HG02970 (cell line): ENCODE data around the gene TMPRSS12.
"Not testable (repeated sequence)": the region's sequence is repeated elsewhere in the genome, so short reads cannot be mapped to it uniquely, and the experiment has no call there.

Experiments
- ATAC-seq: cut with Tn5 transposase; IDR thresholded peaks from one replicate; pipeline ENCODE4 v1.9.1; 2021; ENCODE audit warnings: mild to moderate bottlenecking, moderate library complexity, moderate number of reproducible peaks; ENCODE audit not compliant: unreplicated experiment, low FRiP score

TMPRSS12 gene, protein sequence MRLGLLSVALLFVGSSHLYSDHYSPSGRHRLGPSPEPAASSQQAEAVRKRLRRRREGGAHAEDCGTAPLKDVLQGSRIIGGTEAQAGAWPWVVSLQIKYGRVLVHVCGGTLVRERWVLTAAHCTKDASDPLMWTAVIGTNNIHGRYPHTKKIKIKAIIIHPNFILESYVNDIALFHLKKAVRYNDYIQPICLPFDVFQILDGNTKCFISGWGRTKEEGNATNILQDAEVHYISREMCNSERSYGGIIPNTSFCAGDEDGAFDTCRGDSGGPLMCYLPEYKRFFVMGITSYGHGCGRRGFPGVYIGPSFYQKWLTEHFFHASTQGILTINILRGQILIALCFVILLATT

DNA sequence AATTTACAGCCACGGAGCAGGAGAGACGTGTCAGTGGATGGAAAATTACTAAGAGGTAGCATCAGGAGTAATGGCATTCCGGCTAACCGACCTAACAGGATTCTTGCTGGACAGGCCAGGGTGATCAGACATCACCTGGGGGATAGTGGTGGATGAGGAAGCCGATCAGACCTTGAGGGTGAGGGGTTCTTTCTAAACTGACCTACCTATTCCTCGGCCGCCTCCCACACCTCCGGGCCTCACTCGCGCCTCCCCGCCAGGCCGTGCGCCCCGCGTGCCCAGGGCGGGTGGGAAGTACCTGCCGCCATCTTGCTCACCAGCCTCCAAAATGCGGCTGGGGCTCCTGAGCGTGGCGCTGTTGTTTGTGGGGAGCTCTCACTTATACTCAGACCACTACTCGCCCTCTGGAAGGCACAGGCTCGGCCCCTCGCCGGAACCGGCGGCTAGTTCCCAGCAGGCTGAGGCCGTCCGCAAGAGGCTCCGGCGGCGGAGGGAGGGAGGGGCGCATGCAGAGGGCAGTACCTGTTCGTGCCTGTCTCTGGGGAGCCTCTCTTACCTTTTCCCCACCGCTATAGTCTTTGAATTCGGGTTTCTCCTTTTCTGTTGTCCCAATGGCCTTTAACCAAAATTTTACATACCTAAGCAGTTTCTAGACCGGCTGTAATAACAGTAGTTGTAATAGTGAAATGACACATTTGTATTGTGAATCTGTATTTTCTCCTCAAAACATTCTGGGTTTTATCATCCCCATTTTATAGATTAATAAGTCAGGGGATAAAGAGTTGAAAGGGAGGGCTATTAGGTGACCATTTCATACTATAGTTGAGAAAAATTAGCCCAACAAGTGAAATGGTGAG is at the start of gene TMPRSS12:
Gene TMPRSS12, plus strand, starts transcription at position 290 of the 857 bp plus-strand sequence. Its CDS starts 39 bp downstream, at position 329.
- ATAC-seq: no peak

DNA sequence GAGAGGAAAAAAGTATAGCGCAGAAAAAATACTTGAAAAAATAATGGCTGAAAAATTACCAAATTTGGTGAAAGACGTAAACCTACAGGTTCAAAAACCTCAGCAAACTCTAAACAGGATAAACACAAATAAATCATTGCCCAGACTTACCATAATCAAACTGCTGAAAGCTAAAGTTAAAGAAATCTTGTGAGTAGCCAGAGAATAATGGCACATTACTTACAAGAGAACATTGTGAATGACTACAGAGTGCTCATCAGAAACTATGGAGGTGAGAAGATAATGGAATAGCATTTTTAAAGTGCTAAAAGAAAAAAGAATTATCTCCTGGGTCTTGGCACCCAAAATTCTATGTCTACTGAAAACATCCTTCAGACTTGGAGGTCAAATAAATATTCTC is 42.8 kb upstream of the TMPRSS12 start:
- no peak for ATAC-seq

DNA sequence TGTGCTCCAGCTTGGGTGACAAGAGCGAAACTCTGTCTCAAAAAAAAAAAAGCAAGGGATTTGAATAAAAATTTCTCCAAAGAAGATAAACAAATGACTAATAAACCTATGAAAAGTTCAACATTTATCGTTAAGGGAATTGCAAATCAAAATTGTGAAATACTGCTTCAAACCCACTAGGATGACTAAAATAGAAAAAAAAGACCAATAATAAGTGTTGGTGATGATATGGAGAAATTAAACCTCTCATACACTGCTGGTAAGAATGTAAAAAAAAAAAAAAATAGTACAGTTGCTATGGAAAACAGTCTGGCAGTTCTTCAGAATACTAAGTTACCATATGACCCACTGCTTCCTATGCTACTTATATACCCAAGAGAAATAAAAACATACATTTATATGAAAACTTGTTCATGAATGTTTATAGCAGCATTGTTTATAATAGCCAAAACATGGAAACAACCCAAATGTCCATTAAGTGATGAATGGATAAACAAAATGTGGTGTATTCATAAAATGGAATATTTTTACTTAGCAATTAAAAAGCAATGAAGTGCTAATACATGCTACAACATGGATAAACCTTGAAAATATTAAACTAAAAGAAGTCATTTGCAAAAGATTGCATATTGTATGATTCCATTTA is 39.4 kb upstream of the TMPRSS12 start:
- ATAC-seq: no peak

DNA sequence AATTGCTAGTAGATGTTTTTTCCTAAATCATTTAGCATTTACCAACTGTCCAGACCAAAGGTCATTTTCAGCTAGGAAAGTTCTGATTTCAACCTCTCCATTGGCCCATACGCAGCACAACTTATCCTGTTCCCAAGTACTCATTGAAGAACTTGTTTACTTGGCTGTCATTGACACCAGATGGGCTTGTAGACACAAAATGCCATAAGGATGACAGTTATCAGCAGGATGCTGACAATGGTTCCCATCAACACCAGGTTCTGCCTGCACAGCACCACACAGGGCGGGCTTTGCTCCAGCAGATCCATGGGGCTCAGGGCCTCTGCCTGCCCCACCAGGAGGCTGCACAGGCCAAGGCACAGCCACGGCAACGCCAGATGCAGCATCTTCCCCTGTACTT is 36.5 kb upstream of the TMPRSS12 start:
- no peak for ATAC-seq

DNA sequence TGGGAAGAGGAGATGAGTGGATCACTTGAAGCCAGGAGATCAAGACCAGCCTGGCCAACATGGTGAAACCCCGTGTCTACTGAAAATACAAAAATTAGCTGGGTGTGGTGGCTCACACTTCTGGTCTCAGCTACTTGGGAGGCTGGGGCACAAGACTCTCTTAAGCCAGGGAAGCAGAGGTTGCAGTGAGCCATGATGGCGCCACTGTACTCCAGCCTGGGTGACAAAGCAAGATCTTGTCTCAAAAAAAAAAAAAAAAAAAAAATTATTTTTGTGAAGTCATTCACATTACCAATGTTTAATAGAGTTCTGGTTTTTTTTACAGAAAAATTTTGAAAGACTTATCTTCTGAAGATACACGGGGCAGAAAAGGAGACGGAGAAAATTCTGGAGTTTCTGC is 33.6 kb upstream of the TMPRSS12 start:
- ATAC-seq: not testable (repeated sequence)

DNA sequence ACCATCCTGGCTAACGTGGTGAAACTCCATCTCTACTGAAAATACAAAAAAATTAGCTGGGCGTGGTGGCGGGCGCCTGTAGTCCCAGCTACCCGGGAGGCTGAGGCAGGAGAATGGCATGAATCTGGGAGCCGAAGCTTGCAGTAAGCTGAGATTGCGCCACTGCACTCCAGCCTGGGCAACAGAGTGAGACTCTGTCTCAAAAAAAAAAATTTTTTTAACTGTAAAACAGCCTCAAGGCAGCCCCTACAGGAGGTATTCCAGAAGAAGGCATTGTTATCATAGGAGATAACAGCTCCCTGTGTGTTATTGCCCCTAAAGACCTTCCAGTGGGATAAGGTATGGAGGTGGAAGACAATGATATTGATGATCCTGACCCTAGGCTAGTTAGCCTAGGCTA is 27.8 kb upstream of the TMPRSS12 start:
- ATAC-seq: not testable (repeated sequence)

DNA sequence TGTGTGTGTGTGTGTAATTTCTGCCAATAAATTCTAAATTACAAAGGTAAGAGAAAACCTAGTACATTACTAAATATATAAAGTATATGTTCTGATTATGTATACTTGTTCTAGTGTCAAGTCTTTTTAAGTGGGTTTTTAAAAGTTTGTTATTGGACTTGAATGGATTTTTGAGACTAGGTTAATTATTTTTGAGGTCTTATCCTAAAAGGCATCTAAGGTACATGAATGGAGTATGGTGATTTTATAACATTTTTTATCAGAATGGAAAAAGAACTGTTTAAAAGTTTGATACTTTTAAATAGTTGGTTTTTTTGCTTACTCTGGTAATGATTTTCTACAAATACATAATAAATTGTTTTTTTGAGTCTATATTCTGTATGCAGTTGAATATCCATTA is 22.5 kb upstream of the TMPRSS12 start:
- no peak for ATAC-seq

DNA sequence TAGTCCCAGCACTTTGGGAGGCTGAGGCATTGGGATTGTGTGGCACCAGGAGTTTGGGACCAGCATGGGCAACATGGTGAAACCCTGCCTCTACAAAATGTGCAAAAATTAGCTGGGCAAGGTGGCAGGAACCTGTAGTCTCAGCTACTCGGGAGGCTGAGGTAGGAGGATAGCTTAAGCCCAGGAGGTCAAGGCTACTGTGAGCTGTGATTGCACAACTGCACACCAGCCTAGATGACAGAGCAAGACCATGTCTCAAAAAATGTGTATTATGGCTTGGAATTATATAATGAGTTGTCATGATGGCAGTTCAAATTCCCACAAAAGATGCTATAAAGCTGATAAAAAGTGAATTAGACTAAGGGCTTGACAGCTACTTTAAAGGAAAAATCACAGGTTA is 20.6 kb upstream of the TMPRSS12 start:
- ATAC-seq: no peak

DNA sequence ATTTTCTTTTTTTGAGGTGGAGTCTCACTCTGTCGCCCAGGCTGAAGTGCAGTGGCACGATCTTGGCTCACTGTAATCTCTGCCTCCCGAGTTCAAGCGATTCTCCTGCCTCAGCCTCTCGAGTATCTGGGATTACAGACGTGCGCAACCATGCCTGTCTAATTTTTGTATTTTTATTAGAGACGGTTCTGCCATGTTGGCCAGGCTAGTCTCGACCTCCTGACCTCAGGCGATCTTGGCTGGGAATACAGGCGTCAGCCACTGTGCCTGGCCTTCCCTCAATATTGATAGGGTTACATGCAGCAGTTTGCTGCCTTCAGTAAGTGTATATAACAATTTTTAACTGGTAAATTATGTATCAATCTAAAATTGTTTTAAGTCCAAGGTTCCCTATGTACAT is 19.0 kb upstream of the TMPRSS12 start:
- ATAC-seq: not testable (repeated sequence)

DNA sequence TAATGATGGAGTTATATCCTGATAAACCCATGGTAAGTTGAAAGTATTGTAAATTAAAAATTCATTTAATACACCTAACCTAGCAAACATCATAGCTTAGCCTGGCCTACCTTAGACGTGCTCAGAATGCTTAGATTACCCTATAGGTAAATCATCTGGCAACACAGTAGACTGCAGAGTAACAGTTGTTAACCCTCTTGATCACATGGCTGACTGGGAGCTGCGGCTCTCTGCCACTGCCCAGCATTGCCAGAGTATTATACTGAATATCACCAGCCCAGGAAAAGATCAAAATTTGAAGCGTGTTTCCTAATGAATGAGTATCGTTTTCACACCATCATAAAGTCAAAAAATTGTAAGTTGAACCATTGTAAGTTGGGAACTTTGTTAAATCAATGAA is 17.8 kb upstream of the TMPRSS12 start:
- ATAC-seq: no peak

DNA sequence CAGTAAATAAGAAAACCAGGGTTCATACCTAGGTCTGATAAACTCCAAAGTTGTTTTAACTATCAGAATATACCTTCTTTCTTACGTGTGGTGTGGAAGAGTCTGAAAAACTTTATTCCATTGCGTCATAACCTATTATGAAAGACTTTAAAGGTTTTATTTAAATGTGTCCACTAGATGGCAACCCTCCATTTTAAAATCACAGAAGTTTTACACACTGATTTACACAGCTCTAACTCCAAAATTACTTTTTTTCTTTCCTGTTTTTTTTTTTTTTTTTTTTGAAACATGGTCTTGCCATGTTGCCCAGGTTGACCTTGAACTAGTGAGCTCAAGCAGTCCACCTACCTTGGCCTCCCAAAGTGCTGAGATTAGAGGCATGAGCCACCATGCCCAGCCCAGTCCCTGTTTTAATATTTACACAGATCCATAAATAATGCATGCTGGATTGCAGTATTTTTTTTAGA is 17.3 kb upstream of the TMPRSS12 start:
- ATAC-seq: no peak

DNA sequence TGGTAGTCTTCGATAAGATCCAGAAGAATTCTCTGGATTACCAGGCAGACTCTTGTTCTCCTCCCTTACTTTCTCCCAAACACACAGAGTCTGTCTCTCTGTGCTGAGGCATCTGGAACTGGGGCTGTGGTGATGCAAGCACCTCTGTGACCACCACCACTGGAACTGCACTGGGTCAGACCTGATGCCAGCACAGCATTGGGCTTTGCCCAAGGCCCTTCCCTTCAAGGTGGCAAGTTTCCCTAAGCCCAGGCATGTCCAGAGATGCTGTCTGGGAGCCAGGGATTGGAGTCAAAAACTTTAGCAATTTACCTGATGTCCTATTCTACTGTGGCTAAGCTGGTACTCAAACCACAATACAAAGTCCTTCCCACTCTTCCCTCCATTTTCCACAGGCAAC is 14.6 kb upstream of the TMPRSS12 start:
- ATAC-seq: no peak

DNA sequence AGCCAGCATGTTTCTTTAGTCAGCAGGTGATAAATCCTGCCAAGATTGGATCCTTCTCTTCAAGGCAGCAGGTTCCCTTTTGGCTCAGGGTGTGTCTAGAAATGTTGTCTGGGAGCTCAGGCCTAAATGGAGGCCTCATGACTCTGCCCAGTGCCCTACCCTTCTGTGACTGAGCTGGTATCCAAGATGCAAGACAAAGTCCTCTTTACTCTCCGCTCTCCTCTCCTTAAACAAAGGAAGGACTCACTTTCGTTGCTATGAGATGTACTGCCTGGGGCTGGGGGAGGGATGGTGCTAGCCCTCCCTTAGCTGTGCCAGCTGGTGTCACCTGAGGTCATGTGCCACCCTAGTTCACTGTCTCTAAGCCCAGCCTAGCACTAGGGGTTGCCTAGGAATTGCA is 13.8 kb upstream of the TMPRSS12 start:
- ATAC-seq: no peak

DNA sequence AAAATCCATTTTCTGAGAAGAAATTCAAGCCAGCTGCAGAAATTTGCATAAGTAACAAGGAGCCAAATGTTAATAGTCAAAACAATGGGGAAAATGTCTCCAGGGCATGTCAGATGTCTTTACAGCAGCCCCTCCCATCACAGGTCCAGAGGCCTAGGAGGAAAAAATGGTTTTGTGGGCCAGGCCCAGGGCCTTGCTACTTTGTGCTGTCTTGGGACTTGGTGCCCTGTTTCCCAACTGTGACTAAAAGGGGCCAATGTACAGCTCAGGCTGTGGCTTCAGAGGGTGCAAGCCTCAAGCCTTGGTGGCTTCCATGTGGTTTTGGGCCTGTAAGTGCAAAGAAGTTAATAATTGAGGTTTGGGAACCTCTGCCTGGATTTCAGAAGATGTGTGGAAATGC is 8.9 kb upstream of the TMPRSS12 start:
- not testable (repeated sequence) for ATAC-seq

DNA sequence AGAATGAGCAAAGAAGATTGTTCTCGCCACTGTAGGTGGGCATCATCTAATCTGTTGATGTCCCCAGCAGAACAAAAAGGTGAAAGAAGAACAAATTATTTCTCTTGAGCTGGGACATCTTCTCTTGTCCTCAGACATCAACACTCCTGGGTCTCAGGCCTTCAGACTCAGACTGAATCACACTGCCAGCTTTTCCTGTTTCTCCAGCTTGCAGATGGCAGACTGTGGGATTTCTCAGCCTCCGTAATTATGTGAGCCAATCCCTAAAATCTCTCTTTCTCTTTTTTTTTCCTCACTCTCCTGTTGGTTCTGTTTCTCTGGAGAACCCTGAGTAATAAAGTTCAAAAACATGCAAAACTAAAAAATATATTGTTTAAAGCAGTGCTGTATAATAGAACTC is 3.7 kb upstream of the TMPRSS12 start:
- no peak for ATAC-seq

DNA sequence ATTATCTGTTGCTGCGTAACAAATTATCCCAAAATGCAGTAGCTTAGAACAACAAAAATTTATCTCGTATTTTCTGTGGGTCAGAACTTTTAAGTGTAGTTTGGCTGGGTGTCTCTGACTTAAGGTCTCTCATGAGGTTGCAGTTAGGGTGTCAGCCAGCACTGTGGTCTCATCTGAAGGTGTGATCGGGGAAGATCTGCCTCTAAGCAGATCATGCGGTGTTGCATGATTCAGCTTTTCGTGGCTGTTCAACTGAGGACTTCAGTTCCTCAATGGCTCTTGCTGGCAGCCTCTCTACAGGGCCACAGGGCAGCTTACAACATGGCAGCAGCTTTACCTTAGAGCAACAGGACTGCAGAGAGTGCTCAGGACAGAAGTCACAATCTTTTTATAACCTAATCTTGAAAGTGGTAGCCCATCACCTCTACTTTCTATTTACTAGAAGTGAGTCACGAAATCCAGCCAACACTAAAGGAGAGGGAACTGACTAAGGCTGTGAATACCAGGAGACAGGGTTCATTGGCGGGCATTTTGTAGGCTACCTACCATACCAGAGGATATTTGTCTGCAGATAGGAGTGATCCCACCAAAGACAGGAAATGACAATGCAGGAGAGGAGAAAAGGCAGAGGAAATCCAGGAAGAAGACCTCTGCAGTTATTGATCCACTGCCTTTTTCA is 1.8 kb upstream of the TMPRSS12 start:
- no peak for ATAC-seq

DNA sequence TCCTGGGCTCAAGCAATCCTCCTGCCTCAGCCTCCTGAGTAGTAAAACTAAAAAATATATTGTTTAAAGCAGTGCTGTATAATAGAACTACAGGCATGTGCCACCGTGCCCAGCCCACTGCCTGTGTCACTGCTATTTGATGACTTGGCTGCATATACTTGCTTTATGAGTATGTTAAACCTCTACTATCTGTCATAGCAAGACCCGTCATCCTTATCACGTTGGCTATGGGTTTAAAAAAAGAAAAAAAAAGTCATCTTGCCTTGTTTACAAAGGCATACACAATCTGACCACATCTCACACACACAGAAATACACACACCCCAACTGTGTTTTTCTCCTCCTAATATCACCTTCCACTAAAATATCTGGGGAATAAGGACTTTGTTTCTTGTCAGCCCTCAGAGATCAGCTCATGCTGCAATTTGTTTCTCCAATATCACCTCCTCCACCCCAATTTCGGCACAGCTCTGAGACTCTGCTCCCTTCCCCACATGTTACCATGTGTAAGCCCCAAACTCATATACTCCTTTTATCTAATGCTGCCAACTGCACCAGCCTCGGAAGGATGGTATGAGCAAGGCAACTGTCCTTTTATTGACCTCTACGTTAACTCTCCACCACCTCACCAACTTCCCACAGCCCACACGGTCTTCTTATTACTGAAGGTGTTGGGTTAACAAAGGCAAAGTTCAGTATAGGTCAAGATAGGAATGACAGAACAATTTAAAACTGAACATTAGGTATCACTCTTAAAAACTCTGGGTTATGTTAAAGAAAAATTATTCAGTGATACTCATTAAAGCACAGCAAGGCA is 802 bp upstream of the TMPRSS12 start:
- ATAC-seq: no peak

DNA sequence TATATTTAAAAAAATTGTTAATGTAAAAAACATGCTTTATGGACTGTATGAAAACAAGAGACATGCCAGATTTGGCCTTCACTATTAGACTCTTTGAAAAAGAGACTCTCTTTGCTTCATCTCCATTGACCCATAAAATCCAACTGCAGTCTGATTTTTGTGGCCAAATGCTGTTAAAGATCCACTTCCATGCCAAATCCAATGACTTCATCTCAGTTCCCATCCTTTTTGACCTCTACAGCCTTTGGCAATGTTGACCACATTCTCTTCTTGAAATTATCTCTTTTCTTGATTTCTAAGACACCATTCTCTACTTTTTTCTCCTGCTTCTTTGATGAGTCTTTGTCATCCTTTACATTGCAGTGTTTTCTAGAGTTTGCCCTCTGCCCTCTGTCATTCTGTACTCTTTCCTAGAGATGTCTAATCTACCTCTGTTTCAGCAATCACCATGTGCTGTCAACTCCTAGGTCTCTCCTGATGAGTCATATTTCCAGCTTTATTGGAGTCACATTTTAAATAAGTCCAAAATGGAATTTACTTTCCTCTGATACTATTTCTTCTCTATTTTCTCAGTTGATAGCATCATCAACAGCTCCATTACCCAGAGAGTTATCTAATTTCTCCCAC is 2.4 kb downstream of the TMPRSS12 start:
- no peak for ATAC-seq

DNA sequence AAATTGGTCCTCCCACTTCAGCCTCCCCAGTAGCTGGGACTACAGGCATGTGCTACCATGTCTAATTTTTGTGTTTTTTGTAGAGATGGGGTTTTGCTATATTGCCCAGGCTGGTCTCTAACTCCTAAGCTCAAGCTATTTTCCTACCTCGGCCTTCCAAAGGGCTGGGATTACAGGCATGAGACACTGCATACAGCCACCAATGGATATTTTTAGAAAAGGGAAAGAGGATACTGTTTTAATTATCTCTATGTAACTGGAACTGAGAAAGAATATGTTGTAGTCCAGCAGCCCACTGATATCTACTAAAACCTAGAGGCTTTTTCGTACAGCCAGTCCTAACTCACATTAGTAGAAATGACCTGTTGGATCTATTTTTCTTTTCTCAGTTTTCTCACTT is 6.2 kb downstream of the TMPRSS12 start:
- no peak for ATAC-seq
